Nephron progenitor cell (in vitro differentiated cells): ENCODE measurements around the gene RPLP2.

Source experiments
- DNase-seq: peaks from one replicate; pipeline ENCODE4 v3.0.0; 2021
- H3K27ac Mint-ChIP-seq: 2 replicates; pipeline ENCODE4 v1.8.0; 2021; ENCODE audit warnings: mild to moderate bottlenecking, moderate library complexity, mixed read lengths
- H3K27me3 Mint-ChIP-seq: 2 replicates; pipeline ENCODE4 v1.8.0; 2021; ENCODE audit warnings: mild to moderate bottlenecking, low read depth, mixed read lengths; ENCODE audit not compliant: poor library complexity
- H3K36me3 Mint-ChIP-seq: 2 replicates; pipeline ENCODE4 v1.8.0; 2021; ENCODE audit warnings: low read depth, mixed read lengths
- H3K4me1 Mint-ChIP-seq: 2 replicates; pipeline ENCODE4 v1.8.0; 2021; ENCODE audit warnings: mixed read lengths
- H3K4me3 Mint-ChIP-seq: 2 replicates; pipeline ENCODE4 v1.8.0; 2021; ENCODE audit warnings: mild to moderate bottlenecking, moderate library complexity, mixed read lengths
- H3K9me3 Mint-ChIP-seq: 2 replicates; pipeline ENCODE4 v1.8.0; 2021; ENCODE audit warnings: mild to moderate bottlenecking, moderate library complexity, mixed read lengths
- CTCF ChIP-seq: fragments of 200-600 bp; sonication (generic); IDR thresholded peaks from 2 replicates; pipeline ENCODE4 v1.5.0; 2021; ENCODE audit warnings: antibody characterized with exemption

RPLP2 gene

GRCh38 chr11:823441-824291 is 13.9 kb downstream of the RPLP2 start:
- H3K4me1 Mint-ChIP-seq: peaks cover 18% of the 10 kb centered on the region
- H3K27me3 Mint-ChIP-seq: peaks cover 34% of the 10 kb centered on the region
- H3K4me3 Mint-ChIP-seq: no peak overlapping the region
- no peak for TF ChIP-seq CTCF
- no peak overlapping the region for H3K27ac Mint-ChIP-seq
- H3K9me3 Mint-ChIP-seq: no peaks in the 10 kb centered on the region
- peaks cover 14% of the 10 kb centered on the region for H3K36me3 Mint-ChIP-seq
- DNase-seq: no peak

- Mint-ChIP-seq H3K36me3 (peaks cover 14% of the 10 kb centered on the region), H3K9me3 (no peaks in the 10 kb centered on the region), H3K27ac (no peak overlapping the region), H3K4me3 (no peak overlapping the region), H3K27me3 (peaks cover 41% of the 10 kb centered on the region), H3K4me1 (peaks cover 25% of the 10 kb centered on the region)
- no peak for DNase-seq
- TF ChIP-seq CTCF: no peak
Observed at GRCh38 chr11:824292-824880, 14.6 kb downstream of the RPLP2 start.

DNA sequence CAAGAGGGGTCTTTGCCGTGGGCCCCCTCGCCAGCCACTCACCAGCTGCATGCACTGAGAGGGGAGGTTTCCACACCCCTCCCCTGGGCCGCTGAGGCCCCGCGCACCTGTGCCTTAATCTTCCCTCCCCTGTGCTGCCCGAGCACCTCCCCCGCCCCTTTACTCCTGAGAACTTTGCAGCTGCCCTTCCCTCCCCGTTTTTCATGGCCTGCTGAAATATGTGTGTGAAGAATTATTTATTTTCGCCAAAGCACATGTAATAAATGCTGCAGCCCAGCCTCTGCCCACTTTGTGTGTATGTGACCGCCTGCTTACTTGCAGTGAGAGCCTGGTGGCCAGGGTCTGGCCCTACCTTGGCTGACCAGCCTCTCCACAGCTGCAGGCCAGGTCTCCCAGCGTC is 15.2 kb downstream of the RPLP2 start:
- H3K27ac Mint-ChIP-seq: no peak overlapping the region
- TF ChIP-seq CTCF: no peak
- H3K36me3 Mint-ChIP-seq: peaks cover 14% of the 10 kb centered on the region
- peaks cover 47% of the 10 kb centered on the region for H3K27me3 Mint-ChIP-seq
- H3K4me1 Mint-ChIP-seq: peaks cover 26% of the 10 kb centered on the region
- H3K4me3 Mint-ChIP-seq: no peak overlapping the region
- H3K9me3 Mint-ChIP-seq: no peaks in the 10 kb centered on the region
- no peak for DNase-seq

- no peak for DNase-seq
- H3K36me3 Mint-ChIP-seq: peaks cover 14% of the 10 kb centered on the region
- H3K27me3 Mint-ChIP-seq: peaks cover 53% of the 10 kb centered on the region
- no peak overlapping the region for H3K27ac Mint-ChIP-seq
- no peak overlapping the region for H3K4me3 Mint-ChIP-seq
- peaks cover 26% of the 10 kb centered on the region for H3K4me1 Mint-ChIP-seq
- no peaks in the 10 kb centered on the region for H3K9me3 Mint-ChIP-seq
- no peak for TF ChIP-seq CTCF
Observed at GRCh38 chr11:825366-826226, 15.8 kb downstream of the RPLP2 start.

DNA sequence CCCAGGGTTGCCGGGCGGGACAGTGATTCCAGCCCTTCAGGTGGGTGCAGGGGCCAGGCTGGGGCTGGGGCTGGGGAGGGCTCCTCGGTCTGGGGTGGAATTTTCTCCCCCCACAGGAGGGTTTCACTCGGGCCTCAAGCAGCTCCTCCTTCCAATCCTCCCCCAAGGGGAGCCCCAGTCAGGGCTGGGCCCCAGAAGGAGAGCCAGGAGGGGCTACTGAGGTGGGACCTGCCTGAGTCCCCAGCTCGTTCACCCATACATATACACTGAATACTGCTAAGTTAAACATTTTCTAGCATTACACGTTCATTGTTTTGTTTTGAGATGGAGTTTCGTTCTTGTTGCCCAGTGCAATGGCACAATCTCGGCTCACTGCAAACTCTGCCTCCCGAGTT is 16.5 kb downstream of the RPLP2 start:
- peaks cover 59% of the 10 kb centered on the region for H3K27me3 Mint-ChIP-seq
- no peaks in the 10 kb centered on the region for H3K9me3 Mint-ChIP-seq
- peaks cover 14% of the 10 kb centered on the region for H3K36me3 Mint-ChIP-seq
- DNase-seq: no peak
- H3K27ac Mint-ChIP-seq: no peak overlapping the region
- TF ChIP-seq CTCF: no peak
- peak overlapping the region; percentile 69 for H3K4me3 Mint-ChIP-seq
- peaks cover 23% of the 10 kb centered on the region for H3K4me1 Mint-ChIP-seq
